ENCODE results near the gene ILF3. TPM values are rescaled to one million over a fixed set of nuclear protein-coding genes. Genes with fewer than 3 reads are reported as not detected.

Gene ILF3
- total and polyA plus RNA-seq, 10 of the 15 experiments (the other 5 are each of a cell fraction or from before 2014, with no cell fraction given), result 28.1 to 383 (median 176) TPM

DNA sequence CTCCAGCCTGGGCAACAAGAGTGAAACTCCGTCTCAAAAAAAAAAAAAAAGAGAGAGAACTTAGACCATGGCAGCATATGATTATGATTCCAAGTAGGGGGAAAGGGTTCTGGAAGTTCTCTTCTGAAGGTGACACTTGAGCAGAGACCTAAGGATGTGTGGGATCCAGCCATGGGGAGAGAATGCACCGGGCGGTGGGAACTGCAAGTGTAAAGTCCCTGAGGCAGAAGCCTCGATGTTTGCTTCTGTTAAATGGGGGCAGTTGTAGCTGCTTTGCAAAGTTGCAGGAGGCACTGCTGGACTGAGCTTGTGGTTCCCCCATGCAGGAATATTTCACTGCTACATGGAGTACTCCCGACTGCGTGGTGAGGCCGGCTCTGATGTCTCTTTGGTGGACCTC, 19.7 kb upstream of the ILF3 start:
- BruUV-seq (replicated peaks), result no TSS peak
- no peak for FAIRE-seq

DNA sequence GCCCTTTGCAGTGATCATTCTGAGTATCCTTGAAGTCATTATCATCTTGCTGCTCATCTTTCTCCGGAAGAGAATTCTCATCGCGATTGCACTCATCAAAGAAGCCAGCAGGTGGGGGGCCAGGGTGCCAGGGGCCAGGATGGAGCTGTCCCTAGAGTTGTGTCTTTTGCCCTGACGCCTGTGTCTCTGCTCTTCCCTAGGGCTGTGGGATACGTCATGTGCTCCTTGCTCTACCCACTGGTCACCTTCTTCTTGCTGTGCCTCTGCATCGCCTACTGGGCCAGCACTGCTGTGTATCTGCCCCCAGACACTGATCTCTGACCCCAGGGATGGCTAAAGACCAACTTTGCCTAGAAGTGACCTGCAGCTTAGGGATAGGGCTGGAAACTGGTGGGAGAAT, 19.2 kb upstream of the ILF3 start:
- no peak for DNase-seq (ENCODE audit: low read depth, low spot score)
- ATAC-seq, result no peak
- Histone ChIP-seq H3K36me3 (ENCODE audit: control insufficient read depth in 2 of 2, insufficient read depth in 2 of 2, low read length in 1 of 2) (peaks cover 9 to 28% of the 10 kb centered on the region in 2 experiments; a peak in 3 of 4 replicates), H4K20me1 (ENCODE audit: control insufficient read depth, insufficient read depth) (no peaks in the 10 kb centered on the region), H3K27ac (ENCODE audit: control insufficient read depth, insufficient read depth) (no peak overlapping the region), H3K4me3 (no peak overlapping the region), H3K79me2 (ENCODE audit: control insufficient read depth, insufficient read depth, low read length) (no peaks in the 10 kb centered on the region), H3K9me3 (replicated peaks; ENCODE audit: control insufficient read depth, insufficient read depth, low read length) (no peaks in the 10 kb centered on the region), H2AFZ (ENCODE audit: control insufficient read depth, low read depth, low read length) (no peak overlapping the region), H3K9ac (ENCODE audit: control insufficient read depth, insufficient read depth, low read length) (no peak overlapping the region), H3K4me2 (ENCODE audit: control insufficient read depth, insufficient read depth) (no peak overlapping the region), H3K4me1 (ENCODE audit: control insufficient read depth, insufficient read depth, low read length) (peaks cover 6% of the 10 kb centered on the region), H3K27me3 (replicated peaks in 1 of 2; ENCODE audit: control insufficient read depth in 2 of 2, insufficient read depth in 2 of 2, low read length in 1 of 2) (no peaks in the 10 kb centered on the region)
- 88% methylated on average over 5 of the region's 6 CpGs for WGBS (ENCODE audit: insufficient coverage, insufficient replicate concordance, low lambda C conversion rate, missing lambda C conversion rate)
- no peak for FAIRE-seq
- SMC1A ChIA-PET (ENCODE audit: uncharacterized antibody, unreplicated experiment), result interaction anchor here (1.1 kb wide), 1 partner anchor 52 kb away, joined by 4 read pairs; no protein-coding TSS in a partner anchor
- intact Hi-C loops (cut with micrococcal nuclease; ENCODE audit: unreplicated experiment) (no loop called here), in situ Hi-C loops (cut with MboI) (no loop called here)
- POLR2A ChIA-PET, result no interaction called here
- RAD21 ChIA-PET (ENCODE audit: unreplicated experiment), result no interaction called here
- CTCF ChIA-PET, result interaction anchor here (1.5 to 3.0 kb wide), 2 partner anchors 9 to 54 kb away, joined by 3 to 7 read pairs; no protein-coding TSS in a partner anchor
- no TSS peak for BruUV-seq (replicated peaks)
- TF ChIP-seq BCL11A (IDR thresholded peaks at IDR 0.05; ENCODE audit: low read depth, low read length), result no peak
- TF ChIP-seq ZSCAN29 (IDR thresholded peaks at IDR 0.05), result no peak
- no peak for TF ChIP-seq KLF5 (IDR thresholded peaks at IDR 0.05; ENCODE audit: partially characterized antibody)
- no peak for TF ChIP-seq MTA3 (IDR thresholded peaks at IDR 0.05; ENCODE audit: borderline replicate concordance, low read length)
- TF ChIP-seq CEBPB (IDR thresholded peaks at IDR 0.05; ENCODE audit: borderline replicate concordance in 1 of 2, low read depth in 2 of 2, low read length in 2 of 2), result no peak
- no peak for TF ChIP-seq ZNF207 (IDR thresholded peaks at IDR 0.05; ENCODE audit: borderline replicate concordance)
- TF ChIP-seq MYB (IDR thresholded peaks at IDR 0.05; ENCODE audit: borderline replicate concordance, low read depth, low read length), result no peak

More for the DNA sequence above, 19.7 kb upstream of the ILF3 start:
- SMC1A ChIA-PET (ENCODE audit: uncharacterized antibody, unreplicated experiment), result no interaction called here
- DNase-seq (ENCODE audit: low read depth, low spot score) (no peak), ATAC-seq (no peak)
- Histone ChIP-seq H3K27me3 (replicated peaks in 1 of 2; ENCODE audit: control insufficient read depth in 2 of 2, insufficient read depth in 2 of 2, low read length in 1 of 2) (no peaks in the 10 kb centered on the region), H3K4me3 (no peak overlapping the region), H4K20me1 (ENCODE audit: control insufficient read depth, insufficient read depth) (no peaks in the 10 kb centered on the region), H3K4me1 (ENCODE audit: control insufficient read depth, insufficient read depth, low read length) (peaks cover 4% of the 10 kb centered on the region), H2AFZ (ENCODE audit: control insufficient read depth, low read depth, low read length) (no peak overlapping the region), H3K36me3 (ENCODE audit: control insufficient read depth in 2 of 2, insufficient read depth in 2 of 2, low read length in 1 of 2) (peaks cover 9 to 28% of the 10 kb centered on the region in 2 experiments; a peak in 3 of 4 replicates), H3K9me3 (replicated peaks; ENCODE audit: control insufficient read depth, insufficient read depth, low read length) (no peaks in the 10 kb centered on the region), H3K79me2 (ENCODE audit: control insufficient read depth, insufficient read depth, low read length) (no peaks in the 10 kb centered on the region), H3K9ac (ENCODE audit: control insufficient read depth, insufficient read depth, low read length) (no peak overlapping the region), H3K4me2 (ENCODE audit: control insufficient read depth, insufficient read depth) (no peak overlapping the region), H3K27ac (ENCODE audit: control insufficient read depth, insufficient read depth) (no peak overlapping the region)
- intact Hi-C loops (cut with micrococcal nuclease; ENCODE audit: unreplicated experiment) (no loop called here), in situ Hi-C loops (cut with MboI) (no loop called here)
- no peak for TF ChIP-seq NFYA (IDR thresholded peaks at IDR 0.05; ENCODE audit: borderline replicate concordance, low read depth, low read length)
- RAD21 ChIA-PET (ENCODE audit: unreplicated experiment), result no interaction called here
- CTCF ChIA-PET, result interaction anchor here (1.5 to 3.0 kb wide), 2 partner anchors 10 to 53 kb away, joined by 3 to 7 read pairs; no protein-coding TSS in a partner anchor
- WGBS (ENCODE audit: insufficient coverage, insufficient replicate concordance, low lambda C conversion rate, missing lambda C conversion rate), result 83% methylated on average over 6 of the region's 7 CpGs
- POLR2A ChIA-PET, result no interaction called here
